Stimulated activated naive CD4-positive, alpha-beta T cell (primary cell): ENCODE results near the gene TMED10.

ENCODE experiments used
- DNase-seq, 6 experiments: peaks; one replicate each; lab custom pipeline; 2025; lab: John Stamatoyannopoulos, UW

Gene TMED10

GRCh38 chr14:75084513-75084912 is 91.9 kb downstream of the TMED10 start:
- no peak for DNase-seq

GRCh38 chr14:75083271-75083670 is 93.1 kb downstream of the TMED10 start:
- DNase-seq, result no peak

- DNase-seq, result no peak
These were observed 94.7 kb downstream of the TMED10 start for GRCh38 chr14:75081660-75082229.
